Measurements from ENCODE around the gene CPSF4L.

CPSF4L gene

DNA sequence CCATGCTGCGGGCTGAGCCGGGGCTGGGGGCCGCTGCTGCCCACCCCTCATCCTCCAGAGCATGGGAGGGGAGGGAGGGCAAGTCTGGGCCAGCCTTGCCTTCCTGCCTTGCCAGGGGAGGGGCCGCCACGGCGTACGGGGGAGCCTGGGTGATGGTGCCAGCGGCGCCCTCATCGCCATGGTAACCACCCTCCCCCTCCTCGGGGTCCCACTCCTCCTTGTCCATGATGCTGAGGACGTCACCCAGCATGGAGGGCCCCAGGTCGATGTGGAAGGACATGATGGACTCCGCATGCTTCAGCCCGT, 23.9 kb upstream of the CPSF4L start:
- TF ChIP-seq, protein P1, sequence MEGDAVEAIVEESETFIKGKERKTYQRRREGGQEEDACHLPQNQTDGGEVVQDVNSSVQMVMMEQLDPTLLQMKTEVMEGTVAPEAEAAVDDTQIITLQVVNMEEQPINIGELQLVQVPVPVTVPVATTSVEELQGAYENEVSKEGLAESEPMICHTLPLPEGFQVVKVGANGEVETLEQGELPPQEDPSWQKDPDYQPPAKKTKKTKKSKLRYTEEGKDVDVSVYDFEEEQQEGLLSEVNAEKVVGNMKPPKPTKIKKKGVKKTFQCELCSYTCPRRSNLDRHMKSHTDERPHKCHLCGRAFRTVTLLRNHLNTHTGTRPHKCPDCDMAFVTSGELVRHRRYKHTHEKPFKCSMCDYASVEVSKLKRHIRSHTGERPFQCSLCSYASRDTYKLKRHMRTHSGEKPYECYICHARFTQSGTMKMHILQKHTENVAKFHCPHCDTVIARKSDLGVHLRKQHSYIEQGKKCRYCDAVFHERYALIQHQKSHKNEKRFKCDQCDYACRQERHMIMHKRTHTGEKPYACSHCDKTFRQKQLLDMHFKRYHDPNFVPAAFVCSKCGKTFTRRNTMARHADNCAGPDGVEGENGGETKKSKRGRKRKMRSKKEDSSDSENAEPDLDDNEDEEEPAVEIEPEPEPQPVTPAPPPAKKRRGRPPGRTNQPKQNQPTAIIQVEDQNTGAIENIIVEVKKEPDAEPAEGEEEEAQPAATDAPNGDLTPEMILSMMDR (conservative IDR thresholded peaks at IDR 0.05; ENCODE audit: low read depth): no peak
- H3K27ac ChIP-seq: peak overlapping the region; percentile 68
- DNase-seq (ENCODE audit: low spot score): no peak
- POLR2A ChIA-PET (ENCODE audit: low non-redundant PET): no interaction called here
- CTCF ChIA-PET: no interaction called here

DNA sequence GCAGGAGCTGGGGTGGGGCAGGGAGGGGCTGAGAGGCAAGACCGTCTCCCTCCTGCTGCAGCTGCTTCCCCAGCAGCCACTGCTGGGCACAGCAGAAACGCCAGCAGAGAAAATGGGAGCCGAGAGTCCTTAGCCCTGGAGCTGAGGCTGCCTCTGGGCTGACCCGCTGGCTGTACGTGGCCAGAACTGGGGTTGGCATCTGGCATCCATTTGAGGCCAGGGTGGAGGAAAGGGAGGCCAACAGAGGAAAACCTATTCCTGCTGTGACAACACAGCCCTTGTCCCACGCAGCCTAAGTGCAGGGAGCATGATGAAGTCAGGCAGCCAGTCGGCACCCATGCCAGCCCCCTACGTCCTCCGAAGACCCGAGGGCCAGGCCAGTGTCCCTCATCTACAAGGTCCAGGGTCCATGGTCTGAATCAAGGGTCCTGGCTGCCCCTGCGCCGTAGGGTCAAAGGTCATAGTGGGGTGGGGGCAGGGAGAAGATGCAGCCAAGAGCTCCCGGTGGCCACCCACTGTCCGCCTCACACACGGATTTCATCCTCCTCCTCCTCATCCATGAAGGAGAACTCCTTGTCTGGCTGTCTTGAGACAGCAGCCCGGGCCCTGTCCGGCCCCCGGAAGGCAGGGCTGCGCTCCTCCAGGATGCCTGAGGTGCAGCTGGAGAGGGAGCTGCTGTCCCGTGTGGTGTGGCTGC, 23.4 kb upstream of the CPSF4L start:
- DNase-seq (ENCODE audit: low spot score): no peak
- H3K27ac ChIP-seq: peak overlapping the region; percentile 68
- ChIA-PET CTCF (no interaction called here), POLR2A (ENCODE audit: low non-redundant PET) (no interaction called here)
- TF ChIP-seq, protein P1 (conservative IDR thresholded peaks at IDR 0.05; ENCODE audit: low read depth): no peak

DNA sequence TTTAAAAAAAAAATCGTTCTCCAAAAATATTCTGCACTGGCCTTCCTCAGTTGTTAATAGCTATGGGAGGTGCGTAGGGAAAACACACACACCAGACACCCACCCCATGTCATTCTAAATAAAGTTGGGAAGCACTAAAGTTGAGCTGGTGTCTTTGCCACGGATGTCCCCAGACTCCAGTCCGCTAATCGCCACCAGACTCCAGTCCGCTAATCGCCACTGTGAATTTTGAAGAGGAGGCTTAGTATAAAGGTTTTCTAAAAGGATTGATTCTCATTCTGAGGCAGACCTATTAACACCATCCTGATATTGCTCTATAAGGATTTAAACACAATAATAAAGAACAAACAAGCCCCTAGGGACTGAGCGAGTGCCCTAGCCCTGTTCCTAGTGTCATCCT, 22.7 kb upstream of the CPSF4L start:
- no peak for DNase-seq (ENCODE audit: low spot score)
- TF ChIP-seq, protein P1 (conservative IDR thresholded peaks at IDR 0.05; ENCODE audit: low read depth): no peak
- CTCF ChIA-PET: no interaction called here
- POLR2A ChIA-PET (ENCODE audit: low non-redundant PET): no interaction called here
- peak overlapping the region; percentile 68 for H3K27ac ChIP-seq

DNA sequence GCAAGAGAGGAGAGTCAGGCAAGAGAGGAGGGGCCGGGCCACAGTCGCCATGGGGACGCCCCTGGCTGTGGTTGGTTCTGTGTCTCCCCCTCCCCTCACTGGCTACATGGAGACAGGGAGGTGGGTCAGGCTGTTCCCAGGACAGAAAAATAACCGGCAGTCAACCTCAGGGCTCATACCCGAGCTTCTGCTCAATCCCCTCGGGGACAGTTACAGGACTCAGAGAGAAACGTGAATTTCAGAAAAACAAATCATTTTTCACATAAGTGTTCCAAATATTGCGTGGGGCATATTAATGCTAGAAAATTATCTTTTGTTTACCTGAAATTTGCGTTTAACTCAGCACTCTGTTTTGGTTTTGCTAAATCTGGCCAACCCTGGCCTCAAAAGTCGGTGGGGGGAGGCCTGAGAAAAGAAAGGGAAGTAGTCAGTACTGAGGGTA, 22.2 kb upstream of the CPSF4L start:
- no peak for DNase-seq (ENCODE audit: low spot score)
- H3K27ac ChIP-seq: peak overlapping the region; percentile 15
- ChIA-PET POLR2A (ENCODE audit: low non-redundant PET) (no interaction called here), CTCF (interaction anchor here (0.7 kb wide), 1 partner anchor 264 kb away, joined by 3 read pairs; no protein-coding TSS in a partner anchor)
- TF ChIP-seq, protein P1 (conservative IDR thresholded peaks at IDR 0.05; ENCODE audit: low read depth): no peak

DNA sequence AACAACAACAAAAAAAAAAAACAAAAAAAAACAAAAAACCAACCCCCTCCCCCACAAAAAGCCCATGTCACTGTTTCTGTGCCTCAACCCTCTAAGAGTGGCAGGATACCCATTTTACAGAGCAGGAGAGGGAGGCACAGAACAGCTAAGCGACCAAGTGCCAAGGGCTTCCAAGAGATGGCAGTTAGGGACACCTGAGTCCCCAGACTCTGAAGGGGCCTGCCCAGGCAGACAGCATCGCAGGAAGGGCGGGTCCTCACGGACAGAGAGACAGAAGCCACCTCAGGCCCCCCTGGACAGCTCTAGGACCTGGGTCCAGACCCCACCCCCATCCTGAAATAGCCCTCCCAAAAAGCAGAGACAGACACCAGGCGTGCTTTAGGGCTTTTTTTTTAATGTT, 21.6 kb upstream of the CPSF4L start:
- DNase-seq (ENCODE audit: low spot score): no peak
- H3K27ac ChIP-seq: peak overlapping the region; percentile 15
- CTCF ChIA-PET: interaction anchor here (0.6 to 0.7 kb wide), 2 partner anchors 99 to 265 kb away, joined by 3 read pairs; no protein-coding TSS in a partner anchor
- TF ChIP-seq, protein P1 (conservative IDR thresholded peaks at IDR 0.05; ENCODE audit: low read depth): no peak
- POLR2A ChIA-PET (ENCODE audit: low non-redundant PET): no interaction called here

DNA sequence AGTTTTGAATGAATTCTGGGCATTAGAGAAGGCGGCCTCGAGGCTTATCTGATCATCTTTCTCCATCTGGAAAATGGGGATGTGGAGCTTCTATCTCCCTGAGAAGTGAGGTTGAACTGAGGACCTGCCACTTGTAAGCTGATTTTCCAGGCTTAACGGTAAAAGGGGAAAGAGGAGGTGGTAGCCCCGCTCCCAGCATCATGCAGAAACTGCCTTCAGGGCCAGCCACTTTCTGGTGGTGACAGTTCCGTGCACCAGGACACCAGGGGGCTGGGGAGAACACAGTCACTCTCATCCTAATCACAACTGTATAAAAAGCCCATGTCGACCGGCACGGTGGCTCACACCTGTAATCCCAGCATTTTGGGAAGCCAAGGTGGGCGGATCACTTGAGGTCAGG, 20.9 kb upstream of the CPSF4L start:
- ChIA-PET CTCF (no interaction called here), POLR2A (ENCODE audit: low non-redundant PET) (no interaction called here)
- DNase-seq (ENCODE audit: low spot score): no peak
- H3K27ac ChIP-seq: peak overlapping the region; percentile 39
- TF ChIP-seq, protein P1 (conservative IDR thresholded peaks at IDR 0.05; ENCODE audit: low read depth): no peak
